A673 (cell line): Measurements from ENCODE around the gene ZBTB22. TPM values are rescaled to one million over a fixed set of nuclear protein-coding genes. Genes with fewer than 3 reads are reported as not detected.
A peak's percentile ranks its signal among the peaks of the same experiment; 100 is the strongest.

Experiments
- BruUV-seq: library from RNA; stranded (reverse); fragments of 400-500 nt; replicated peaks from 2 replicates; lab custom pipeline; 2021; lab: Mats Ljungman, UMichigan
- CTCF ChIA-PET: fragments of 300-600 bp; sonication (Branson Sonifier 250); formaldehyde crosslinking; loops from one replicate; lab custom pipeline; 2022; ENCODE audit warnings: antibody characterized with exemption; lab: Charles Lee
- POLR2A ChIA-PET: fragments of 300-600 bp; sonication (Branson Sonifier 250); formaldehyde crosslinking; loops from one replicate; lab custom pipeline; 2022; ENCODE audit warnings: antibody characterized with exemption; ENCODE audit not compliant: low non-redundant PET; lab: Charles Lee
- DNase-seq: peaks from one replicate; pipeline ENCODE4 v3.0.0-alpha.2; 2015; ENCODE audit warnings: low spot score
- H3K27ac ChIP-seq: fragments of 200-600 bp; sonication (generic); 2 replicates; pipeline ENCODE4 v1.5.1; 2016; ENCODE audit warnings: mixed run types, low read depth, mild to moderate bottlenecking, mixed read lengths, antibody characterized with exemption, low read length; ENCODE audit not compliant: poor library complexity, severe bottlenecking
- H3K27me3 ChIP-seq: fragments of 200-600 bp; sonication (generic); replicated peaks from 2 replicates; pipeline ENCODE4 v1.6.1; 2017; ENCODE audit warnings: mixed run types, low read depth, mild to moderate bottlenecking, mixed read lengths, antibody characterized with exemption, low read length; ENCODE audit not compliant: insufficient read depth, poor library complexity
- H3K36me3 ChIP-seq: fragments of 200-600 bp; sonication (generic); 2 replicates; pipeline ENCODE4 v1.6.1; 2016; ENCODE audit warnings: mixed run types, mild to moderate bottlenecking, mixed read lengths, antibody characterized with exemption, low read length; ENCODE audit not compliant: insufficient read depth, poor library complexity, severe bottlenecking
- H3K4me1 ChIP-seq: fragments of 200-600 bp; sonication (generic); 2 replicates; pipeline ENCODE4 v1.6.1; 2017; ENCODE audit warnings: mixed run types, mild to moderate bottlenecking, mixed read lengths, antibody characterized with exemption, low read length; ENCODE audit not compliant: insufficient read depth, poor library complexity, severe bottlenecking
- H3K4me3 ChIP-seq: fragments of 200-600 bp; sonication (generic); 2 replicates; pipeline ENCODE4 v1.5.1; 2016; ENCODE audit warnings: low read depth, mixed run types, mild to moderate bottlenecking, mixed read lengths, low read length; ENCODE audit not compliant: poor library complexity, severe bottlenecking
- H3K9me3 ChIP-seq: fragments of 200-600 bp; sonication (generic); 2 replicates; pipeline ENCODE4 v1.6.1; 2016; ENCODE audit warnings: mixed run types, low read depth, mild to moderate bottlenecking, mixed read lengths, antibody characterized with exemption, low read length; ENCODE audit not compliant: poor library complexity, severe bottlenecking
- EZH2 ChIP-seq: fragments of 200-600 bp; sonication (generic); IDR thresholded peaks from 2 replicates; pipeline ENCODE4 v1.6.1; 2017; ENCODE audit warnings: borderline replicate concordance, low read depth, mild to moderate bottlenecking, mixed read lengths, antibody characterized with exemption, low read length; ENCODE audit not compliant: poor library complexity, severe bottlenecking
- intact Hi-C: fragments of 100-400 bp; cut with micrococcal nuclease; formaldehyde crosslinking; loops from one replicate; pipeline ENCODE4 v1.10.0; 2022; ENCODE audit not compliant: unreplicated experiment
- total RNA-seq: library from RNA; stranded (reverse); gene quantifications from 2 replicates; pipeline ENCODE4 v1.2.3, GENCODE V29; 2021
- TF ChIP-seq, protein P1 (sequence below): fragments of 300-800, 200-600 bp; sonication (generic); conservative IDR thresholded peaks from 2 replicates; pipeline ENCODE4 v1.5.1; 2017; ENCODE audit warnings: low read depth, mild to moderate bottlenecking, antibody characterized with exemption, low read length, moderate library complexity, mixed read lengths

Gene ZBTB22
- total RNA-seq, 1 experiment from 2014 or later = 11.3 TPM

GRCh38 chr6:33313709-33314514 lies 3.6 kb downstream of the ZBTB22 start, which contains the start of gene TAPBP:
TAPBP (minus strand) TSS chr6:33314078; CDS start chr6:33314041, 37 bp downstream.
- Histone ChIP-seq H3K36me3 (peaks cover 18% of the 10 kb centered on the region), H3K27ac (peak within 1 kb of the TSS; percentile 82), H3K9me3 (no peaks in the 10 kb centered on the region), H3K4me1 (peaks cover 26% of the 10 kb centered on the region), H3K4me3 (peak within 1 kb of the TSS; percentile 83), H3K27me3 (no peaks in the 10 kb centered on the region)
- POLR2A ChIA-PET = no interaction called here
- no peak for TF ChIP-seq EZH2
- TF ChIP-seq, protein P1, sequence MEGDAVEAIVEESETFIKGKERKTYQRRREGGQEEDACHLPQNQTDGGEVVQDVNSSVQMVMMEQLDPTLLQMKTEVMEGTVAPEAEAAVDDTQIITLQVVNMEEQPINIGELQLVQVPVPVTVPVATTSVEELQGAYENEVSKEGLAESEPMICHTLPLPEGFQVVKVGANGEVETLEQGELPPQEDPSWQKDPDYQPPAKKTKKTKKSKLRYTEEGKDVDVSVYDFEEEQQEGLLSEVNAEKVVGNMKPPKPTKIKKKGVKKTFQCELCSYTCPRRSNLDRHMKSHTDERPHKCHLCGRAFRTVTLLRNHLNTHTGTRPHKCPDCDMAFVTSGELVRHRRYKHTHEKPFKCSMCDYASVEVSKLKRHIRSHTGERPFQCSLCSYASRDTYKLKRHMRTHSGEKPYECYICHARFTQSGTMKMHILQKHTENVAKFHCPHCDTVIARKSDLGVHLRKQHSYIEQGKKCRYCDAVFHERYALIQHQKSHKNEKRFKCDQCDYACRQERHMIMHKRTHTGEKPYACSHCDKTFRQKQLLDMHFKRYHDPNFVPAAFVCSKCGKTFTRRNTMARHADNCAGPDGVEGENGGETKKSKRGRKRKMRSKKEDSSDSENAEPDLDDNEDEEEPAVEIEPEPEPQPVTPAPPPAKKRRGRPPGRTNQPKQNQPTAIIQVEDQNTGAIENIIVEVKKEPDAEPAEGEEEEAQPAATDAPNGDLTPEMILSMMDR = no peak
- intact Hi-C loops = loop anchor here (1.0 to 10.0 kb wide), 2 partner anchors 15 to 101 kb away; partner anchors contain the start of genes CUTA and PHF1
- CTCF ChIA-PET = no interaction called here
- TSS peak; percentile 58 for BruUV-seq
- DNase-seq = peak; percentile 66

GRCh38 chr6:33313105-33313708 lies 4.3 kb downstream of the ZBTB22 start:
- H3K9me3 ChIP-seq = no peaks in the 10 kb centered on the region
- peak overlapping the region; percentile 83 for H3K4me3 ChIP-seq
- no peak for TF ChIP-seq EZH2
- TF ChIP-seq, protein P1 = no peak
- peak; percentile 40 for DNase-seq
- peaks cover 11% of the 10 kb centered on the region for H3K36me3 ChIP-seq
- H3K4me1 ChIP-seq = peaks cover 19% of the 10 kb centered on the region
- peak overlapping the region; percentile 82 for H3K27ac ChIP-seq
- no peaks in the 10 kb centered on the region for H3K27me3 ChIP-seq
- POLR2A ChIA-PET = no interaction called here
- no TSS peak for BruUV-seq
- CTCF ChIA-PET = interaction anchor here (0.6 kb wide), 1 partner anchor 36 kb away, joined by 4 read pairs; the partner anchor contains the start of gene B3GALT4
- intact Hi-C loops = loop anchor here (10.0 kb wide), 1 partner anchor 102 kb away; the partner anchor contains the start of genes CUTA and PHF1

DNA sequence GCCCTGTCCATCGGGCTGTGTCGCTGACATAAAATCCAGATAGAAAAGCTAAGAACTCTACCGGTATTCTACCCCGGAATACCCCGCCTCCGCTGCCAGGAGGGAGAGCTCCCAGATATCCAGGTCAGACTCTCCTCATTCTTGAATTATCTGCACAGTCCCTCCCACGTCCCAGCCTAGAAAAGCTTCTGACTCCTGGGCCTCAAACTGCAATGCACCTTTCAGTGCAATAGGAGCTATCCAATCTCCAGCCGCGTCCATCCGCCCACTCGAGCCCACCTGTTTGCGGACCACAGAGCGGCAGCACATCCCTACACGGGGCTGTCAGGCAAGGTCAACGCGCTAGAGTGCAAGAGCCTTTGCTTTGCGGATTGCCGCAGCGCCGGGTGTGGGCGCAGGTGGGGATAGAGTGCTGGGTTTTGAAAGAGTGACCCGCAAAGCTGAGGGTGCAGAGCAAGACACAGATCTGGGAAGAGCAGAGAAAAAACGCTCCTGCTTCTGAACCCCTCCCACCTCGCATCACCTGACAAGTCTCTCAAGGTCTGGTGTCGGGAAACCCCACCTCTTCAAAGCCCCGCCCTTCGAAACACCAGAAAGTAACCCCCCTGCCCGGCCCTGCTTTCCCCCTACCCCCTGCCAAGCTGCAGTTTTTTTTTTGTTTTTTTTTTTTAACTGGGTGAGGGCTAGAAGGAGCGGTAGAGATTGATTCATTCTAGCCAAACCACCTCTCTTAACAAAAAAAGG lies 5.0 kb downstream of the ZBTB22 start:
- BruUV-seq = no TSS peak
- no peaks in the 10 kb centered on the region for H3K27me3 ChIP-seq
- peak overlapping the region; percentile 82 for H3K27ac ChIP-seq
- peak overlapping the region; percentile 83 for H3K4me3 ChIP-seq
- peaks cover 10% of the 10 kb centered on the region for H3K36me3 ChIP-seq
- POLR2A ChIA-PET = no interaction called here
- CTCF ChIA-PET = interaction anchor here (0.6 to 1.3 kb wide), 2 partner anchors 32 to 36 kb away, joined by 3 to 4 read pairs; partner anchors contain the start of gene B3GALT4
- DNase-seq = peak; percentile 84
- peaks cover 17% of the 10 kb centered on the region for H3K4me1 ChIP-seq
- no peaks in the 10 kb centered on the region for H3K9me3 ChIP-seq
- TF ChIP-seq EZH2 = no peak
- TF ChIP-seq, protein P1 = no peak
- intact Hi-C loops = loop anchor here (10.0 kb wide), 1 partner anchor 102 kb away; the partner anchor contains the start of genes CUTA and PHF1
